GM12878 (cell line): ENCODE measurements around the gene MXRA7. TPM values are rescaled to one million over a fixed set of nuclear protein-coding genes. Genes with fewer than 3 reads are reported as not detected.

Source experiments
- ATAC-seq: fragments of 200-7000 bp; cut with Tn5 transposase; 3 replicates; pipeline ENCODE4 v1.9.1; 2020; ENCODE audit warnings: mild to moderate bottlenecking, moderate library complexity
- BruUV-seq: library from RNA; stranded (reverse); fragments of 400-500 nt; replicated peaks from 2 replicates; lab custom pipeline; 2021; lab: Mats Ljungman, UMichigan
- CTCF ChIA-PET: fragments of 300-600 bp; sonication (Branson Sonifier 250); formaldehyde crosslinking; extraction: SDS; loops from one replicate; lab custom pipeline; 2021; ENCODE audit warnings: inconsistent platforms; lab: Yijun Ruan, JAX
- POLR2A ChIA-PET: fragments of 350-600 bp; formaldehyde crosslinking; extraction: SDS; loops from one replicate; lab custom pipeline; 2021; ENCODE audit warnings: inconsistent platforms; lab: Charles Lee
- RAD21 ChIA-PET: fragments of 300-600 bp; sonication (Branson Sonifier 250); formaldehyde crosslinking; loops from one replicate; lab custom pipeline; 2023; ENCODE audit warnings: antibody characterized with exemption; ENCODE audit not compliant: unreplicated experiment; lab: Charles Lee
- SMC1A ChIA-PET: fragments of 300-600 bp; sonication (Branson Sonifier 250); formaldehyde crosslinking; loops from one replicate; lab custom pipeline; 2023; ENCODE audit not compliant: unreplicated experiment, uncharacterized antibody; lab: Charles Lee
- DNase-seq: peaks from one replicate; pipeline ENCODE4 v3.0.0-alpha.2; 2011; ENCODE audit warnings: low read depth, low spot score
- FAIRE-seq: peaks from 3 replicates; lab custom pipeline; 2011; peaks lifted over from hg19 to GRCh38; lab: Jason Lieb, UNC
- H2AFZ ChIP-seq: 2 replicates; pipeline ENCODE4 v1.6.0; 2011; ENCODE audit warnings: low read depth, low read length, control low read depth; ENCODE audit not compliant: control insufficient read depth
- H3K27ac ChIP-seq: 2 replicates; pipeline ENCODE4 v1.5.1; 2011; ENCODE audit warnings: control low read depth; ENCODE audit not compliant: control insufficient read depth, insufficient read depth
- H3K27me3 ChIP-seq, 2 experiments: replicated peaks in 1 of 2; 2 replicates each; pipeline versions ENCODE4 v1.6.0 to v1.6.1; 2011; ENCODE audit warnings: low read length in 1 of 2; ENCODE audit not compliant: control insufficient read depth in 2 of 2, insufficient read depth in 2 of 2
- H3K36me3 ChIP-seq, 2 experiments: 2 replicates each; pipeline ENCODE4 v1.5.1; 2011; ENCODE audit warnings: low read length in 1 of 2; ENCODE audit not compliant: control insufficient read depth in 2 of 2, insufficient read depth in 2 of 2
- H3K4me1 ChIP-seq: 2 replicates; pipeline ENCODE4 v1.6.1; 2011; ENCODE audit warnings: mild to moderate bottlenecking, low read length, moderate library complexity, mixed read lengths; ENCODE audit not compliant: control insufficient read depth, insufficient read depth
- H3K4me2 ChIP-seq: 2 replicates; pipeline ENCODE4 v1.6.0; 2011; ENCODE audit warnings: control low read depth; ENCODE audit not compliant: control insufficient read depth, insufficient read depth
- H3K4me3 ChIP-seq: fragments of 200-600 bp; sonication (generic); 2 replicates; pipeline ENCODE4 v1.5.1; 2016
- H3K79me2 ChIP-seq: 2 replicates; pipeline ENCODE4 v1.6.0; 2011; ENCODE audit warnings: low read length; ENCODE audit not compliant: control insufficient read depth, insufficient read depth
- H3K9ac ChIP-seq: 2 replicates; pipeline ENCODE4 v1.8.0; 2011; ENCODE audit warnings: low read length, control low read depth, mixed read lengths; ENCODE audit not compliant: control insufficient read depth, insufficient read depth
- H3K9me3 ChIP-seq: replicated peaks from 3 replicates; pipeline ENCODE4 v1.5.1; 2011; ENCODE audit warnings: mild to moderate bottlenecking, low read length; ENCODE audit not compliant: control insufficient read depth, insufficient read depth
- H4K20me1 ChIP-seq: 2 replicates; pipeline ENCODE4 v1.6.0; 2011; ENCODE audit not compliant: control insufficient read depth, insufficient read depth
- BCLAF1 ChIP-seq: fragments of 450-650 bp; IDR thresholded peaks from 2 replicates; pipeline ENCODE4 v1.6.1; 2017; ENCODE audit warnings: antibody characterized with exemption, mild to moderate bottlenecking, moderate library complexity
- CHD4 ChIP-seq: fragments of 200-600 bp; sonication (generic); IDR thresholded peaks from 2 replicates; pipeline ENCODE4 v1.6.1; 2016; ENCODE audit warnings: mild to moderate bottlenecking
- EGR1 ChIP-seq, 2 experiments: IDR thresholded peaks; 1 replicate in 1 of 2; 2 replicates in 1 of 2; pipeline ENCODE4 v1.6.1; 2011 to 2012; ENCODE audit warnings: low read depth in 2 of 2, low read length in 2 of 2, borderline replicate concordance in 1 of 2, mild to moderate bottlenecking in 1 of 2, moderate library complexity in 1 of 2
- ELK1 ChIP-seq: IDR thresholded peaks from 2 replicates; pipeline ENCODE4 v1.6.1; 2012; ENCODE audit warnings: low read depth, low read length, improper control_type of control experiment
- MTA2 ChIP-seq: fragments of 450-650 bp; IDR thresholded peaks from 2 replicates; pipeline ENCODE4 v1.6.1; 2016; ENCODE audit warnings: low read depth, mild to moderate bottlenecking, moderate library complexity
- MYC ChIP-seq: IDR thresholded peaks from 2 replicates; pipeline ENCODE4 v1.6.1; 2011; ENCODE audit warnings: mild to moderate bottlenecking, low read length, moderate library complexity, inconsistent platforms; ENCODE audit not compliant: insufficient read depth, insufficient replicate concordance, insufficient read length, severe bottlenecking
- WGBS: methylation state at CpG from one replicate; pipeline ENCODE4 v1.1.6; 2016; ENCODE audit warnings: low lambda C conversion rate; ENCODE audit not compliant: insufficient replicate concordance, insufficient coverage; ENCODE audit errors: missing lambda C conversion rate; 5-methylcytosine and 5-hydroxymethylcytosine counted together
- in situ Hi-C: fragments of 300-500 bp; cut with MboI; formaldehyde crosslinking; loops from 9 replicates; pipeline ENCODE4 v1.14.3; 2018; ENCODE audit warnings: mixed read lengths
- intact Hi-C: fragments of 100-400 bp; cut with micrococcal nuclease; formaldehyde crosslinking; loops from one replicate; pipeline ENCODE4 v1.14.2; 2022; ENCODE audit not compliant: unreplicated experiment
- polyA plus RNA-seq, 11 experiments: library from polyadenylated mRNA; depleted of rRNA in 4 of 11; unstranded in 6 of 11; stranded (reverse) in 5 of 11; fragments of >200 nt; fragmentation: Nextera tagmentation in 4 of 11; fragmentation: Illumina TruSeq in 1 of 11; extraction: Ambion mirVana in 4 of 11; extraction: Trizol in 1 of 11; gene quantifications; 1 replicate in 1 of 11; 2 replicates in 10 of 11; pipeline versions ENCODE4 v1.2.1 to v1.2.3, GENCODE V29; 2011 to 2016; ENCODE audit warnings: inconsistent platforms in 2 of 11, missing spikeins in 2 of 11, low read depth in 1 of 11
- total RNA-seq, 4 experiments: library from RNA; depleted of rRNA in 3 of 4; stranded (reverse); fragments of >200 nt in 3 of 4; fragmentation: Illumina TruSeq in 1 of 4; extraction: Trizol in 1 of 4; gene quantifications; 2 replicates each; pipeline versions ENCODE4 v1.2.1 to v1.2.3, GENCODE V29; 2013 to 2021

Gene MXRA7
- total and polyA plus RNA-seq, 10 of the 15 experiments (the other 5 are each of a cell fraction or from before 2014, with no cell fraction given): 0.03 to 2.0 (median 0.33) TPM

GRCh38 chr17:76641501-76641900 lies 69.3 kb downstream of the MXRA7 start (continued):
- TF ChIP-seq BCLAF1: no peak
- TF ChIP-seq, all 136 proteins: peak for 0

GRCh38 chr17:76640550-76641380 lies 70.0 kb downstream of the MXRA7 start:
- no peaks in the 10 kb centered on the region for H3K4me1 ChIP-seq
- no peaks in the 10 kb centered on the region; the same call in 2 of the 3 replicates for H3K9me3 ChIP-seq
- FAIRE-seq (no peak), DNase-seq (no peak), ATAC-seq (no peak)
- ChIA-PET POLR2A (interaction anchor here (1.1 kb wide), 1 partner anchor 40 kb away, joined by 3 read pairs; no protein-coding TSS in a partner anchor), RAD21 (no interaction called here), CTCF (interaction anchor here (0.7 to 1.4 kb wide), 3 partner anchors 13 to 73 kb away, joined by 3 to 4 read pairs (median 3); no protein-coding TSS in a partner anchor), SMC1A (interaction anchor here (1.4 kb wide), 1 partner anchor 16 kb away, joined by 5 read pairs; no protein-coding TSS in a partner anchor)
- in situ Hi-C loops: no loop called here
- BruUV-seq: no TSS peak
- no peaks in the 10 kb centered on the region for H3K36me3 ChIP-seq
- H3K79me2 ChIP-seq: no peaks in the 10 kb centered on the region
- intact Hi-C loops: no loop called here
- WGBS: 33% methylated on average over 6 of the region's 6 CpGs
- no peak overlapping the region for H3K9ac ChIP-seq
- TF ChIP-seq CHD4 (no peak), MYC (no peak), MTA2 (no peak), EGR1 (IDR thresholded peaks at IDR 0.05; ENCODE audit: borderline replicate concordance in 1 of 2, low read depth in 2 of 2, low read length in 2 of 2) (no peak), ELK1 (no peak)
- no peak overlapping the region for H3K27ac ChIP-seq
- H3K27me3 ChIP-seq: peaks cover 0 to 1% of the 10 kb centered on the region in 2 experiments; a peak in 1 of 4 replicates
- no peak overlapping the region for H2AFZ ChIP-seq
- no peak overlapping the region for H3K4me3 ChIP-seq
- H3K4me2 ChIP-seq: no peak overlapping the region
- no peaks in the 10 kb centered on the region for H4K20me1 ChIP-seq
